Muscle layer of duodenum (tissue), 2 donors: ENCODE data around the gene EXD2.

ENCODE experiments used
- H3K27ac ChIP-seq: one replicate; pipeline ENCODE4 v1.7.0; 2013; ENCODE audit warnings: mild to moderate bottlenecking, low read length
- H3K27me3 ChIP-seq: one replicate; pipeline ENCODE4 v1.7.0; 2013; ENCODE audit warnings: low read depth, mild to moderate bottlenecking, control low read depth, low read length
- H3K36me3 ChIP-seq, 2 donors: one replicate each; pipeline ENCODE4 v1.7.0; 2013; ENCODE audit warnings: low read length in 2 of 2, control low read depth in 1 of 2, mild to moderate bottlenecking in 1 of 2; ENCODE audit not compliant: insufficient read depth in 2 of 2, control insufficient read depth in 1 of 2
- H3K4me1 ChIP-seq, 2 donors: one replicate each; pipeline ENCODE4 v1.7.0; 2013; ENCODE audit warnings: low read length in 2 of 2, mild to moderate bottlenecking in 2 of 2, control low read depth in 1 of 2, moderate library complexity in 1 of 2; ENCODE audit not compliant: insufficient read depth in 2 of 2, control insufficient read depth in 1 of 2
- H3K4me3 ChIP-seq, 2 donors: one replicate each; pipeline ENCODE4 v1.7.0; 2013; ENCODE audit warnings: low read length in 2 of 2, low read depth in 1 of 2, mild to moderate bottlenecking in 1 of 2
- H3K9me3 ChIP-seq, 2 donors: one replicate each; pipeline ENCODE4 v1.7.0; 2013; ENCODE audit warnings: low read length in 2 of 2, control low read depth in 1 of 2, mild to moderate bottlenecking in 1 of 2; ENCODE audit not compliant: control insufficient read depth in 1 of 2
- donor health status: healthy.

The EXD2 gene

DNA sequence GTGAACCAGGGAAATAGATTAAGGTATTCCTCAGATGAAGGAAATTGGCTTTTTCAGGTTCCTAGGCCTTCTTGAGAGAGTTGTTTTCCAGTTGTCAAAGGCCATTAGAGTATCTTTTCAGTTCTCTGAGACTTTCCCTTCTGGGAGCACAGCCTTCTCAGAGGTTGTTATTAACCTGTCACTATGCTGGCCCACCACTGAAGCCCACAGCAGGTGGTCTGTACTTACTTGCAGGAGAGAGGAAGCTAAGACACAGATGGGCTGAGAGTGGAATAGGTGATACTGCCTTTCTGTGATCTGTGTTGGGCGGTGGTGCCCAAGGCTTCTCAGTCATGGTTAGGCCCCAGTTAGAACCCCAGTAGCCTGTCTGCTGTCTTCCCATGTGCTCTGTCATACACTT, 45.8 kb downstream of the EXD2 start:
- Histone ChIP-seq H3K9me3 (no peaks in the 10 kb centered on the region), H3K4me1 (no peaks in the 10 kb centered on the region), H3K4me3 (no peak overlapping the region), H3K27me3 (no peaks in the 10 kb centered on the region), H3K27ac (no peak overlapping the region), H3K36me3 (peaks cover 52 to 61% of the 10 kb centered on the region in 2 donors)

DNA sequence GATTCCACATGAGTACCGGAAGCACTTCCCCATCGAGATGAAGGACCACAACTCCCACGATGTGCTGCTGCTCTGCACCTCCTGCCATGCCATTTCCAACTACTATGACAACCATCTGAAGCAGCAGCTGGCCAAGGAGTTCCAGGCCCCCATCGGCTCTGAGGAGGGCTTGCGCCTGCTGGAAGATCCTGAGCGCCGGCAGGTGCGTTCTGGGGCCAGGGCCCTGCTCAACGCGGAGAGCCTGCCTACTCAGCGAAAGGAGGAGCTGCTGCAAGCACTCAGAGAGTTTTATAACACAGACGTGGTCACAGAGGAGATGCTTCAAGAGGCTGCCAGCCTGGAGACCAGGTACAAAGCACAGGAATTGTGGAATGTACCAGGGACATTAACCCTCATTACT, 46.3 kb downstream of the EXD2 start:
- Histone ChIP-seq H3K36me3 (peaks cover 48 to 61% of the 10 kb centered on the region in 2 donors), H3K27me3 (no peaks in the 10 kb centered on the region), H3K4me1 (no peaks in the 10 kb centered on the region), H3K4me3 (no peak overlapping the region), H3K27ac (no peak overlapping the region), H3K9me3 (no peaks in the 10 kb centered on the region)

DNA sequence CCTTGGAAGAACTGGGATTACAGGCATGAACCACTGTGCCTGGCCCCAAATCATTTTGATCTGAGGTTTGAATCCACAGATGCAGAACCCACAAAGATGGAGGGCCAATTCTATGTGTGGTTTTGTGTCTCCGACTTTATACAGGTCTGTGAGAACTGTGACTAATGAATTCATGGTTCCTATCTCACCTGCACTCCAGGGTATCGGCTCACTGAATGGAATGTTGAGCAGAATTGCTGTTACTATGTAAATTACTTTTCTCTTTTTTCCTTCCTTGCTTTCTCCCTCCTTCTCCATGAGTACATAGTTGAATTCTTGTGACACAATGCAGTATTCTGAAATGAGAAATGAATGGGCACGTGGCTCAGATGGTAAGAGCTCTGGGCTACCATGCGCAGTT, 47.6 kb downstream of the EXD2 start:
- H3K36me3 ChIP-seq = peaks cover 48 to 61% of the 10 kb centered on the region in 2 donors
- no peaks in the 10 kb centered on the region for H3K9me3 ChIP-seq
- H3K4me1 ChIP-seq = no peaks in the 10 kb centered on the region
- no peaks in the 10 kb centered on the region for H3K27me3 ChIP-seq
- no peak overlapping the region for H3K4me3 ChIP-seq
- no peak overlapping the region for H3K27ac ChIP-seq

DNA sequence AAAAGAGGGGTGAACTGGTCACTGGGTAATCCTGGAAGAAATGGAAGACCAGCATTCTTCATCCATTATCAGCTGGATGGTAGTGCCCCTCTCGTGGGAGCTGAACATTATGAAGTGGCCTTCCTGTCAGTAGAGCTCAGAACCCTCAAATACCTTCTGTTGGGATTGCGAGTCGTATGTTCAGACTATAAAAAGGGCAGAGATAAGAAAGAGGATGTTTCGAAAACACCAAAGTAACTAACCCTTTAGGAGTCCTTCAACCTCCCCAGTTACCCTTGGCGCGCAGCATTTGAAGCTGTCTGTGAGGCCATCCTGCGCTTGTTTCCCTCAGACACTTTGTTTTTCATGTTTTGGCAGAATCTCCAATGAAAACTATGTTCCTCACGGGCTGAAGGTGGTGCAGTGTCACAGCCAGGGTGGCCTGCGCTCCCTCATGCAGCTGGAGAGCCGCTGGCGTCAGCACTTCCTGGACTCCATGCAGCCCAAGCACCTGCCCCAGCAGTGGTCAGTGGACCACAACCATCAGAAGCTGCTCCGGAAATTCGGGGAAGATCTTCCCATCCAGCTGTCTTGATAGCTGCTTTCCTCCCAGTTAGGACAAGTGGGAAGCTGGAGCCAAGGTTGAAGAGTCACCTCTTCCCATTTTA, 49.4 kb downstream of the EXD2 start:
- Histone ChIP-seq H3K27me3 (no peaks in the 10 kb centered on the region), H3K4me3 (no peak overlapping the region), H3K27ac (no peak overlapping the region), H3K4me1 (no peaks in the 10 kb centered on the region), H3K36me3 (peaks cover 36 to 57% of the 10 kb centered on the region in 2 donors), H3K9me3 (no peaks in the 10 kb centered on the region)

DNA sequence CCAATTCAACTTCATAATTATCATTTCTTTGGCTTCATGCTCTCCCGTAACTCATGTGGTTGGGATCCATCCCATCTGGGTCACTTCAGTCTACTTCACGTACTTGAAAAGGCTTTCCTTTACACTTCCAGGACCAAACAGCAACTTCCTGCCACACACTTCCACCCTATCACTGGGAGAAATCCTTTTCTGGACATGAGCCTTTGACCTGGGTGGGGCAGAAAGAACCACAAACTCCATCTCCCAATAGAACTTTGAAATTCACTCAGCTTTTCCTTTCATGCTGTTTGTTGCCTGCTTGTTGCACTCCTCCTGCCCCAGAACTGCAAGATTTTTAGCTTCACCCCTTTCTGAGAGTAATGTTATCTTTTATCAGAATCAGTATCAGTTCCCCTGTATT, 50.3 kb downstream of the EXD2 start:
- H3K4me1 ChIP-seq = no peaks in the 10 kb centered on the region
- peaks cover 27 to 48% of the 10 kb centered on the region in 2 donors for H3K36me3 ChIP-seq
- H3K27ac ChIP-seq = no peak overlapping the region
- no peaks in the 10 kb centered on the region for H3K9me3 ChIP-seq
- H3K27me3 ChIP-seq = no peaks in the 10 kb centered on the region
- H3K4me3 ChIP-seq = no peak overlapping the region

DNA sequence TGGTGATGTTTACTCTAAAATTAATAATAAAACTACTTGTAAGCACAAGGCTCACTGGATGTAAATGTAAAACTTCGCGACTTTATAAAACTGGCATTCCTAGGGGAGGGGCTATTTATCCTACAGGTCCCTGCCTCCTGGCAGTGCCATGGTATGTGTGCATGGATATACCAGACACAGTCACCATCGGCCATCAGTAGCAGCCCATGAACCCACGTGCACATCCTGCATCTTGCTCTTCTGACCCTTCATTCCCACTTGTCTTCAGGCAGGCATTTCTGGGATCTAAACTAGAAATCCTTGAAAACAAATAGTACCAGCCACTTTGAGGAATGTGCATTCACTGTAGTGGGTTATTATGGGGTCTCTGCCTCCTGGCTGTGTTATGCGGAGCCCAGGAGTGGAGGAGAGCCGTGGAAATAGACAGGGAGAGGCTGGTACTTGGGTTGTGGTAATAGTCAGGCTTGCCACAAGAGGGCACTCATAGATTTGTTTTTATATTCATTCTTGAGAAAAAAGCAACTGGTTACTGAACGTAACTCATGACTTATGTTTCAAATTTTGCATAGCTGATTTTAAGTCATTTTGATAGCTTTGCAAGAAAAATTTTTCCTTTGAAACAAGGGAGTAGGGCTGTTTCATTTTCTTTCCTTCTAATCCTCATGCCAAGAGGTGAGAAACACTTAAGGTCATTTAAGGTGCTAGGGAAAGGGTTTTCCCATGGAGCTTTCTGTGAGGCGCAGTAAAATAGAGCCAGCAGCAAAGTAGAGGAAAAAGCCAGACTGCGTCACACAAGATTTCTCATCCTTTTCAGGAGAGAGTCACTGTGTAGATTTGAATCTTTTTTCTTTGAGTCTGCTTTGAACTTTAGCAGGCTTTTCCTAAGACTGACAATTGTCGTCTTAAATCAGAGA, 51.3 kb downstream of the EXD2 start:
- Histone ChIP-seq H3K36me3 (peaks cover 17 to 38% of the 10 kb centered on the region in 2 donors), H3K4me1 (peaks cover 0 to under 1% of the 10 kb centered on the region in 2 donors), H3K27ac (no peak overlapping the region), H3K27me3 (no peaks in the 10 kb centered on the region), H3K4me3 (no peak overlapping the region), H3K9me3 (no peaks in the 10 kb centered on the region)

DNA sequence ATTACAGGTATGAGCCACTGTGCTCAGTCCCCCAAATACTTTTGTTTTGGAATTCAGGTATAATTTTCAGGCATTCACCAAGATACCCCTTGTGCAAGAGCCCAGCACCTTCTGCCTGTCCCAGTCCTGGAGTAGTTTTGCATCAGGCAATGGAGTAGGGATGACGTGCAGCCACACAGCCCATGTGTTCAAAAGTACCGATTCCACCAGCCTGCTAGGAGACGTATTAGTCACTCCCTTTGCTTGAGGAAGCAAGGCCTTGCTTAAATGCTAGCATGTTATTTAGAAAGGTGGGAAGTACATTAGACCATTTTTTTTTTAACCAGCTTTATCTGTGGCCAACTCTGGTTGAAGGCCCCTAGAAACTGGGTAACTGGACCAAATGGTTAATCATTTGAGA, 53.6 kb downstream of the EXD2 start:
- Histone ChIP-seq H3K4me1 (peaks cover 0 to 6% of the 10 kb centered on the region in 2 donors), H3K27me3 (no peaks in the 10 kb centered on the region)

DNA sequence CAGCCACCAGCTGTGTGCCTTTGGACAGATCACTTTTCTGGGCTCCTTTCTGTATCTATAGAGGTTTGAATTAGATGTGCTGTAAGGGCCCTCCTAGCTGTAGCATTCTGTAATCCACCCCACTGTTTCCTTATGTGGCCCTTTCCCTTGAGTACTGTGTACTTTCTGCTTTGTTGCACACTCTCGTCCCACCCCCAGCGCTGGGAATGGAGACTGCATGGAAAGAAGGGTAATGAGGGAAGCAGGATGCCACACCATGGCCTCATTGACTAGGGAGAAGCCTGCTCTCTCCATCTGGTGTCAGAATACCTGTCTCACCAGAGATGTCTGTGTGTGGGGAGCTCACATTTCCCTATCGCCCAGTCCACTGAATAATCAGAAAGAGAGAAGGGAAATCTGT, 55.0 kb downstream of the EXD2 start:
- Histone ChIP-seq H3K36me3 (peaks cover under 1 to 3% of the 10 kb centered on the region in 2 donors), H3K9me3 (no peaks in the 10 kb centered on the region), H3K27me3 (no peaks in the 10 kb centered on the region), H3K4me3 (no peak overlapping the region), H3K27ac (no peak overlapping the region), H3K4me1 (peaks cover 0 to 6% of the 10 kb centered on the region in 2 donors)

More for the DNA sequence above, 53.6 kb downstream of the EXD2 start:
- no peak overlapping the region for H3K27ac ChIP-seq
- H3K36me3 ChIP-seq = peaks cover 9 to 17% of the 10 kb centered on the region in 2 donors
- H3K9me3 ChIP-seq = no peaks in the 10 kb centered on the region
- no peak overlapping the region for H3K4me3 ChIP-seq

DNA sequence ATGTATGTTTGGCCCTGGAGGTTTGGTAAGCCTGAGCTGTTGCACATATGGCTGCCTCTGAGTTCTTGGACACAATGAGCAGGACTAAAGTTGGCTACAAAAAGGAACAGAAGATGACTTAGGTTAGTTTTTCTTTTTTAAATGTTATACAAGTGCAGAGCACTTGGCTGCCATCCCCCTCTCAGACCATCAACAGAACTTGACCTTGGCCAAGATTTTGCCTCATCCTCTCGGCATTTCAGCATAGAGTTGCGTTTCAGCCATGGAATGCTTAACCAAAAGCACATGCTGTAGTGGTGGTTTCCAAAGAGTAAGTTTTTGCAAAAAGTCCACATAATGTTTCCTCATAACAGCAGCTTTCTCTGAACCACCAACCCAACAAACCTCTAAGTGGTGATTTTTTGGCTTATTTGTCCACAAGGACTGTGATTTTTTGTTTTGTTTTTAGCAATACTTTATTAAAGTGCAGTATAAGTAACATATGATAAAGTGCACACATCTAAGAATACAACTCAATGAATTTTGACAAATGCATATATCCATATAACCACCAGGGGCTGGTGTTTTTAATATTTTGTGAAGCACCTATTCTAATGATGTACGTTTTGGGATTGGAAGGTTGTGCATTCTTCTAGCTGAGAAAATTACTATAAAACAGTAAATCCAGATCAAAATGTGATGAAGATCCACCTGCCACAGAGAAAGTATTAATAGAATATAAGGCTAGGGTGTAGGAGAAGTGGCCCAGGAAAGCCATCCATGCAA, 56.6 kb downstream of the EXD2 start:
- Histone ChIP-seq H3K4me3 (no peak overlapping the region), H3K27ac (no peak overlapping the region), H3K27me3 (no peaks in the 10 kb centered on the region), H3K4me1 (peaks cover 0 to 6% of the 10 kb centered on the region in 2 donors), H3K36me3 (no peaks in the 10 kb centered on the region), H3K9me3 (no peaks in the 10 kb centered on the region)

DNA sequence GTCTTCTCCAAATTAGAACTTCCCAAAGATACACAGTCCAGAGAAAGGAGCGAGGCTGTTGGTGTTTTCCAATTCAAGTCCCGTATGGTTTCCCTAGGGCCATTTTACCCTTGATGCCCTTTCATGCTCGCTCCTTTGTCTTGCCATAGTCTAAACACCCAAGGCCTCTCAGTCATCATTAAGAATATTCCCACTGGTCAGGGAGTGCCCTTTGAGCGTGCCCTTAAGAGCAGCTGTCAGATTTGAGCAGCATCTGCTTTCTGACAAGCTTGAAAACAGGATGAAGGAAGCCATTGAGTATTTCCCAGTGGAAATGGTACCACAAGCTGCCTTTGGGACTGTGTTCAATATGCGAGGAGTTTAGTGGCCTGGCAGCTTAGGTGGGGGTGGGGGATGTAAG, 58.3 kb downstream of the EXD2 start:
- Histone ChIP-seq H3K27ac (no peak overlapping the region), H3K4me3 (no peak overlapping the region), H3K4me1 (peaks cover 0 to 6% of the 10 kb centered on the region in 2 donors), H3K9me3 (no peaks in the 10 kb centered on the region), H3K27me3 (no peaks in the 10 kb centered on the region), H3K36me3 (no peaks in the 10 kb centered on the region)

DNA sequence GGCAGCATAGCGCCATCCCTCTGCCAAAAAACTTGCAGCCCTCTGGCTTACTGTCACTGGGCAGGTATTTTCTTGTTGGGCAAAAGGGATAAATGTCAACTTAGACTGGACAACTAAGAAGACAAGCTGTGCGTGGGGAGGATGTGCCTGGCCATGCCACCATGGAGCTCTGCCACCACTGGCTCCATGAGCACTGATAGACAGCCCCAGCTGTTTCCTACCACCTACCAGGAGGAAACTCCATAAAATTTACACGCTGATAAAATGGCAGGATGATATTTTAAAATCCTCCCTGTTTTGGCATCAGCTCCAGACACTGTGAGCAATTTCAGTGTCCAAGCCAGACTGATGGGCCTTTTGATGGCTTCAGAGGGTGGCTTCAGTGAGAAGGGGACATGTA, 61.6 kb downstream of the EXD2 start:
- no peaks in the 10 kb centered on the region for H3K9me3 ChIP-seq
- H3K4me3 ChIP-seq = no peak overlapping the region
- no peaks in the 10 kb centered on the region for H3K36me3 ChIP-seq
- H3K27ac ChIP-seq = no peak overlapping the region
- H3K4me1 ChIP-seq = peaks cover 0 to 3% of the 10 kb centered on the region in 2 donors
- no peaks in the 10 kb centered on the region for H3K27me3 ChIP-seq
